ENCODE results near the gene POLR3F.
"Not testable (repeated sequence)": the region's sequence is repeated elsewhere in the genome, so short reads cannot be mapped to it uniquely, and the experiment has no call there.

The POLR3F gene

DNA sequence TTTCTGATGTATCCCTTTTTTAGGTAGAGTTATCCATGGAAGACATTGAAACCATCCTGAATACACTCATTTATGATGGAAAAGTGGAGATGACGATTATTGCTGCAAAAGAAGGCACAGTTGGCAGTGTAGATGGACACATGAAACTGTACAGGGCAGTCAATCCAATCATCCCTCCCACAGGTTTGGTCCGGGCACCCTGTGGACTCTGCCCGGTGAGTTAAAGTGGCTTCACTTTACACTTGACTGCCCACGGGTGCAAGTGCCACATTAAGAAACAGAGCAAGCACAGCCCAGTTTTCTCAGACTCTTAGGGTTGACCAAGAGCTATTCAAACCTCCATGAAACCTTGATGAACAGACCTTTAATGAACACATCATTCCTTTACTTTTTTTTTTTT lies 14.4 kb downstream of the POLR3F start:
- Mint-ChIP-seq H3K27ac (no peak overlapping the region), H3K36me3 (peaks cover 24% of the 10 kb centered on the region)

DNA sequence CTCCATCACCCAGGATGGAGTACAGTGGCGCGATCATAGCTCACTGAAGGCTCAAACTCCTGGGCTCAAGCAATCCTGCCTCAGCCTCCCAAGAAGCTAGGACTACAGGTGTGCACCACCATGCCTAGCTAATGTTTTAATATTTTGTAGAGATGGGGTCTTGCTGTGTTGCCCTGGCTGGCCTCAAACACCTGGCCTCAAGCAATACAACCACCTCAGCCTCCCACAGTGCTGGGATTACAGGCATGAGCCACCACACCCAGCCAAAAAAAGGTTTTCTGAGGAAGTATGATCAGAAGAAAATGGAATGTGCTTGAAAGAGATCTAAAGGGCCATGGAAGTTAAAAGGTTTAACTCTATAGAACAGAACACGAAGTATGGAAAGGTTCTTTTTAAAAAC lies 21.1 kb downstream of the POLR3F start:
- no peaks in the 10 kb centered on the region for H3K4me1 Mint-ChIP-seq
- no peaks in the 10 kb centered on the region for H3K9me3 Mint-ChIP-seq
- H3K36me3 Mint-ChIP-seq, result peaks cover 28% of the 10 kb centered on the region

More for the DNA sequence above, 14.4 kb downstream of the POLR3F start:
- Mint-ChIP-seq H3K4me1 (no peaks in the 10 kb centered on the region), H3K9me3 (no peaks in the 10 kb centered on the region), H3K4me3 (no peak overlapping the region), H3K27me3 (no peaks in the 10 kb centered on the region)
- ATAC-seq (ENCODE audit: low read depth), result no peak
- DNase-seq (ENCODE audit: low spot score in 2 of 2), result no peak

DNA sequence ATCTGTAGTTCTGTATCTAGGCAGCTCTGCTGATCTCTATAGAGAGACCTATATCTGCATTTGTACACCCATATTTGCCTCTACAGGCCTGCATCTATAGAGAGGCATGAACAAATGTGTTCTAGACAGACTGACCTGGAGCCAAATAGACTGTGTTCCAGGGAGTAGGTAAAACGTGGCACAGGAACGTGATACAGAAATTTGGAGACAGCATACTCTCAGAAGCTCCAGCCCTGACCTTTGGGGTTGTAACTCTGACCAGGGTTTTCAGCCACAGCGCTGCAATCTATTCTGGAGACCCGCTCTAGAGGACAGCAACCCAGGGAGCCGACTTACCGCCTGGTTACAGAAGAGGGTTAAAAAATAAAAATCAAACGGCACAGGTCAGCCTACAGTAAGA lies 28.9 kb downstream of the POLR3F start:
- Mint-ChIP-seq H3K4me3 (peak overlapping the region; percentile 99), H3K27me3 (no peaks in the 10 kb centered on the region), H3K4me1 (peaks cover 5% of the 10 kb centered on the region), H3K27ac (peak overlapping the region; percentile 89), H3K9me3 (no peaks in the 10 kb centered on the region), H3K36me3 (peaks cover 9% of the 10 kb centered on the region)
- ATAC-seq (ENCODE audit: low read depth) (no peak), DNase-seq (ENCODE audit: low spot score in 2 of 2) (no peak)

More for the DNA sequence above, 21.1 kb downstream of the POLR3F start:
- no peaks in the 10 kb centered on the region for H3K27me3 Mint-ChIP-seq
- DNase-seq (ENCODE audit: low spot score in 2 of 2), result no peak
- no peak overlapping the region for H3K4me3 Mint-ChIP-seq
- no peak for ATAC-seq (ENCODE audit: low read depth)
- no peak overlapping the region for H3K27ac Mint-ChIP-seq

DNA sequence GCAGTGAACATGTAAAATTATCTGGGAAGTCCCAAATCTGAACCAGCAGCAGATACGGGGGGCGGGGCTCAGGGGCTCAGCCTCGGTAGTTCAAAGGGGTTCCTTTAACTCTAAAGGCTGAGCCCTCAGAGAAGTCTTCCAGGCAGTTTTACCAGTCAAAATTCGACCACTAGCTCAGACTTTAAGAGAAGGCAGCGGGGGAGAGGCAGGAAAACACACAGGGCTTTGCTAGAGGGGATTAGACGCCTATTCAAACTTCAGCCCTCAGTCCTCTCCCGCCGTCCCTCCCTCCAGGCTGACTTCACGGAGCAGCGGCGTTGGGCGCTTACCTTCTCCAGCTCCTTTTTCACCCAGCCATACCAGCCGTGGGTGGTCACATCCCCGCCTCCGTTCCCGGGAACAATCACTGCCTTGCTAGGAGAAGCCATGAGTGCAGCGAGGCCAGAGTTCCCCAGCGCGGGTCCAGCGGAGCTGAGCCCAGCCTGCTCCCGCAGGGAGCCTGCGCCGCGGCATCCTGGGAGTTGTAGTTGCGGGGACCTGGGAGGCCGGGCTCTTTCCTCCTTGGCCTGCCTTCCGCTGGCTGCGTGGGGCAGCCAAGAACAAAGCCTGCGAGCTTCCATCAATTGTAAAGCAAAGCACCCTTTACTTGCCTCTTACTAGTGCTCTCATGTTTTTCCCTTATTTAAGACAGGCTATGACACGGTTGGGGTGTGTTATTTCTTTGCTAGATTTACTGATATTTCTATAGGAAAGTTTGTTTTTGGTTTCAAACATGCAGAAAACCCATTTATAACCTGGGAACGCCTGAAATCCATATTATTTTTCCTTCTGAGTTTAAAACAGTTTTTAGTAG lies 29.8 kb downstream of the POLR3F start, which contains the start of gene RBBP9:
Gene RBBP9 (minus strand): TSS at position 486 of the 853 bp plus-strand sequence. CDS start 58 bp downstream, at position 428.
- H3K9me3 Mint-ChIP-seq, result no peaks in the 10 kb centered on the region
- H3K4me1 Mint-ChIP-seq, result peaks cover 5% of the 10 kb centered on the region

DNA sequence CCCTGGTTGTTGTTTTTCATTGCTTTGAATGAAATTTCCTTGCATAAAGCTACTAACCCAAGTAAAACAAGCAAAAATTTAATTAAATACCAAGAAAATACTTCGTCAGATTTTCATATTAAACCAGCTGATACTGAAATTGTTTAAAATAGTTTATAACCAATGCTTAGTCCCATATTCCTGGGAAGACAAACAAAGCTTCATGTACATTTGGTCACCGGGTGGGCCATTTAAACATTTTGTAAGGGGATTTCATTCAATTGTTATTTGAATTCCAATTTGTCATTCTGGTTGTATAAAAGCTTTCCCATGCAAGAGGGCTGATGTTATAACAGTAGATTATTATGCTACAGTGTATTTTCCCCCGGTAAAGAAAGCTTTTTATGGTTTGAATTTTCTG lies 30.4 kb downstream of the POLR3F start:
- Mint-ChIP-seq H3K4me1 (peaks cover 5% of the 10 kb centered on the region), H3K4me3 (peak overlapping the region; percentile 99), H3K9me3 (no peaks in the 10 kb centered on the region), H3K27me3 (peaks cover 4% of the 10 kb centered on the region), H3K36me3 (peaks cover 5% of the 10 kb centered on the region), H3K27ac (peak overlapping the region; percentile 89)
- ATAC-seq (ENCODE audit: low read depth) (no peak), DNase-seq (ENCODE audit: low spot score in 2 of 2) (no peak)

More for the DNA sequence above, 29.8 kb downstream of the POLR3F start, which contains the start of gene RBBP9:
- Mint-ChIP-seq H3K27ac (peak within 1 kb of the TSS; percentile 89), H3K4me3 (peak within 1 kb of the TSS; percentile 99), H3K27me3 (peaks cover 2% of the 10 kb centered on the region), H3K36me3 (peaks cover 7% of the 10 kb centered on the region)
- ATAC-seq (ENCODE audit: low read depth), result peak; percentile 96
- DNase-seq (ENCODE audit: low spot score in 2 of 2), result peak; percentile 57 to 62

DNA sequence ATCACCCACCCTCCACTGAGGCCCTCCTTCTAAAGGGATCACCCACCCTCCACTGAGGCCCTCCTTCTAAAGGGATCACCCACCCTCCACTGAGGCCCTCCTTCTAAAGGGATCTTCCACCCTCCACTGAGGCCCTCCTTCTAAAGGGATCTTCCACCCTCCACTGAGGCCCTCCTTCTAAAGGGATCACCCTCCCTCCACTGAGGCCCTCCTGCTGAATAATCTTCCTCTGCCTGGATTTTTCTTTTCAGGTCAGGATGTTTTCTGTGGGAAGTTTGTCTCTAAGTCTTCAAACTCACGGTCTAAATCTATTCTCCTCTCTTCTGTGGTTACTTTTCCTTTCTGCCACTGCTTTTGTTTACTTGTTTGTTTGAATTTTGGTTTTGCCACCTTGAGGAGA lies 34.5 kb downstream of the POLR3F start:
- DNase-seq (ENCODE audit: low spot score in 2 of 2); ATAC-seq (ENCODE audit: low read depth); H3K9me3 Mint-ChIP-seq; H3K4me3 Mint-ChIP-seq; H3K36me3 Mint-ChIP-seq; H3K27ac Mint-ChIP-seq; H3K4me1 Mint-ChIP-seq; H3K27me3 Mint-ChIP-seq: not testable (repeated sequence)

DNA sequence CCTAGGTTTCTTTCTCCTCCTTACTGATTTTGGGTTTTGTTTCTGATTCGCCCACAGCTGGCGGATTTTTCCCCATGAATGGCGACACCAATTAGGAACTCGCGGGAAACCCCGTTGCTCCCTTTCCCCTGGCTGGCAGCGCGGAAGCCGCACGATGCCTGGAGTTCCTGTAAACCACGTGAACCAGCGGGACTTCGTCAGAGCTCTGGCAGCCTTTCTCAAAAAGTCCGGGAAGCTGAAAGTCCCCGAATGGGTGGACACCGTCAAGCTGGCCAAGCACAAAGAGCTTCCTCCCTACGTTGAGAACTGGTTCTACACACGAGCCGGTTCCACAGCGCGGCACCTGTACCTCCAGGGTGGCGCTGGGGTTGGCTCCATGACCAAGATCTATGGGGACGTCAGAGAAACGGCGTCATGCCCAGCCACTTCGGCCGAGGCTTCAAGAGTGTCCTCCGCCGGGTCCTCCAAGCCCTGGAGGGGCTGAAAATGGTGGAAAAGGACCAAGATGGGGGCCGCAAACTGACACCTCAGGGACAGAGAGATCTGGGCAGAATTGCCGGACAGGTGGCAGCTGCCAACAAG lies 37.4 kb downstream of the POLR3F start:
- Mint-ChIP-seq H3K9me3 (no peaks in the 10 kb centered on the region), H3K4me3 (peak overlapping the region; percentile 14), H3K27ac (no peak overlapping the region), H3K4me1 (peaks cover 12% of the 10 kb centered on the region), H3K27me3 (peaks cover 4% of the 10 kb centered on the region), H3K36me3 (no peaks in the 10 kb centered on the region)
- ATAC-seq (ENCODE audit: low read depth) (no peak), DNase-seq (ENCODE audit: low spot score in 2 of 2) (no peak)

DNA sequence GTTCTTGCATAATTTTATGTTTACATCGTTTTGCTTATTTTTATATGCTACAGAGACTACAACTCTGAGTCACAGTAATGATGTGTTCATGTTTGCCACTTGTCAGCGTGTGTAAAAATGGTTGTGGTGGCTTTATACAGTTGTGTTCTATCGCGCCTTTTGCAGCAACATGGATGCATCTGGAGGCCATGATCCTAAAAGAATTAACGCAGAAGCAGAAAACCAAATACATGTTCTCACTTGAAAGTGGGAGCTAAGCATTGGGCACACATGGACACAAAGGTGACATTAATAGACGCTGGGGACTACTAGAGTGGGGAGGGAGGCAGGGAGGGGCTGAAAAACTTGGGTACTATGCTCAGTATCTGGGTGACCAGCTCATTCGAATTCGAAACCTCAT lies 39.6 kb downstream of the POLR3F start:
- peaks cover 12% of the 10 kb centered on the region for H3K36me3 Mint-ChIP-seq
- no peaks in the 10 kb centered on the region for H3K9me3 Mint-ChIP-seq
- ATAC-seq (ENCODE audit: low read depth), result no peak

DNA sequence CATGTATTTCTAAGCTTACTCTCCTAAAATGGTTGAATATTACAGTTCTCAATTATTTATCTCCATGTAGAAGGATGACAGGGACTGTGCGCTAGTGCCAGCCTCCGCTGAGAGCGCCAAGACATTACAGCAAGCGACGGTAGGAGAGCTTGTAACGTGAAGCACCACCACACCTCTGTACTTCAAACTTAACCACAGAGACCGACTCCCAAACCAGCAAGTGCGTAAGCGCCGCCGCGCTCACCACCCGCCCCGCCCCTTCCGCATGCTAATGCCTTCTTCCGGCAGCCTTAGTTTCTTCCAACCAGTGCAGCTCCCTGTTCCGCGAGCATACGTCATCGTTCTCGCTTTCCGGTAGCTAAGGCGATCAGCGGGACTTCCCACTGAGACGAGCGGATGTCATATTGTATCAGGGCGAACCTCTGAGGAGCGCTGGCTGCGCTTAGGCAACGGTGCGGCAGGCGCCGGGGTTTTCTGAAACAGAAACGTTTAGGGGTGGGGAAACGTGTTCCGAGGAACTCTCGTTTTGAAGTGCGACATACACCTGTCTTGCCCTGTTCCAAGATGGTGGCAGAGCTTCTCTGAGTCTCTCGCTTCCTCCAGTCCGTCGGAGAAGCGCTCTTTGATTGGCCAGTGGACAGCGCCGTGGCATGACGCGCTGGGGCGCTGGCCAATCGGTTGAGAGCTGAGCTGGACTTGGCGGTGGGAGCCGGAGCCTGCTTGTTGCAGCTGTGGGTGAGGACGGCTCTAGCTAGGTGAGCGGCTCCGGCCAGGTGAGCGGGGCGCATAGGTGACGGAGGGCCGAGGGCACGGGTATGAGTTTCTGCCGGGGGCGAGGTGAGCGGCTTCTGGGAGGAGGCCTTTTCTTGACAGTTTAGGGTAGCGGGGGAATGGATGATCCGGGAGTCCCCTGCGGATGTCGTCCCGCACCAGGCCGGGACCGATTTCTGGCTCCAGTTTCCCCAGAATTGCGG lies 40.3 kb downstream of the POLR3F start, which contains the start of gene SEC23B:
Gene SEC23B (plus strand): TSS at position 723 of the 974 bp plus-strand sequence. CDS start 2,896 bp downstream, outside the sequence.
- Mint-ChIP-seq H3K27ac (peak within 1 kb of the TSS; percentile 99), H3K4me1 (peaks cover 15% of the 10 kb centered on the region), H3K4me3 (peak within 1 kb of the TSS; percentile 99), H3K36me3 (peaks cover 12% of the 10 kb centered on the region), H3K27me3 (no peaks in the 10 kb centered on the region), H3K9me3 (no peaks in the 10 kb centered on the region)
- peak; percentile 93 to 96 for DNase-seq (ENCODE audit: low spot score in 2 of 2)
- peak; percentile 79 for ATAC-seq (ENCODE audit: low read depth)

More for the DNA sequence above, 39.6 kb downstream of the POLR3F start:
- Mint-ChIP-seq H3K4me1 (peaks cover 15% of the 10 kb centered on the region), H3K27me3 (peaks cover 4% of the 10 kb centered on the region), H3K4me3 (peak overlapping the region; percentile 99), H3K27ac (peak overlapping the region; percentile 99)
- DNase-seq (ENCODE audit: low spot score in 2 of 2), result no peak

DNA sequence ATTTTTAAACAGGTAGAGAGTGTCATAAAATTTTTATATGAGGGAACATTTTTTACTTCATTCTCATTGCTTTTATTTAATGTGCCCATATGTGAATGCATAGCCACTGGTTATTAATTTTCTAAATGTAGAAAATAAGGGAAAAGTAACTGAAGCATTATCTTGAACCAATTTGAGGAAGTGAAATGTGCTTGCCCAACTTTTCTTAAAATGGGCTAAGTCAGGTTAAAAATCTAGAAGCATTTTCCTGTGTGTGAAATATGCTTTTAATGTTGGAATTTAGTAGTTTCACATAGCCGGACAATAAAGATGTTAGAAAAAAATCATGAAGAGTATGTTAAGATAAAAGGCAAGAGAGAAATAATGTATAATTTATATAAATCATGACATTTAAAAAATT lies 44.4 kb downstream of the POLR3F start:
- H3K4me1 Mint-ChIP-seq, result peaks cover 18% of the 10 kb centered on the region
- no peaks in the 10 kb centered on the region for H3K9me3 Mint-ChIP-seq
- DNase-seq (ENCODE audit: low spot score in 2 of 2), result no peak
- no peak overlapping the region for H3K4me3 Mint-ChIP-seq
- ATAC-seq (ENCODE audit: low read depth), result no peak
- no peaks in the 10 kb centered on the region for H3K27me3 Mint-ChIP-seq
- H3K36me3 Mint-ChIP-seq, result peaks cover 22% of the 10 kb centered on the region
- no peak overlapping the region for H3K27ac Mint-ChIP-seq

DNA sequence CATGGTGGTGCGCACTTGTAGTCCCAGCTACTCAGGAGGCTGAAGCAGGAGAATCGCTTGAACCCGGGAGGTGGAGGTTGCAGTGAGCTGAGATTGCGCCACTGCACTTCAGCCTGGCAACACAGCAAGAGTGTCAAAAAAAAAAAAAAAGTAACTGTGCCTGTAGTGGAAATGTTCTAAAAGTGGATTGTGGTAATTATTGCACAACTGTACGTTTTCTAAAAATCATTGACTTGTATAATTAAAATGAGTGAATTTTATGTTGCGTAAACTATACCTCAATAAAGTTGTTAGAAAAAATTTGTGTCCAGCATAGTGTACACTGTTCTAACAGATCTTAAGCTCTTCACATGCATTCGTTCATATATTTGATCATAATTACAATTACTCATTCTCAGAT lies 46.0 kb downstream of the POLR3F start:
- H3K4me3 Mint-ChIP-seq, result no peak overlapping the region
- no peak for ATAC-seq (ENCODE audit: low read depth)
- H3K4me1 Mint-ChIP-seq, result peaks cover 12% of the 10 kb centered on the region
- peaks cover 22% of the 10 kb centered on the region for H3K36me3 Mint-ChIP-seq
- H3K9me3 Mint-ChIP-seq, result no peaks in the 10 kb centered on the region
- H3K27ac Mint-ChIP-seq, result no peak overlapping the region
- no peak for DNase-seq (ENCODE audit: low spot score in 2 of 2)
- H3K27me3 Mint-ChIP-seq, result no peaks in the 10 kb centered on the region

DNA sequence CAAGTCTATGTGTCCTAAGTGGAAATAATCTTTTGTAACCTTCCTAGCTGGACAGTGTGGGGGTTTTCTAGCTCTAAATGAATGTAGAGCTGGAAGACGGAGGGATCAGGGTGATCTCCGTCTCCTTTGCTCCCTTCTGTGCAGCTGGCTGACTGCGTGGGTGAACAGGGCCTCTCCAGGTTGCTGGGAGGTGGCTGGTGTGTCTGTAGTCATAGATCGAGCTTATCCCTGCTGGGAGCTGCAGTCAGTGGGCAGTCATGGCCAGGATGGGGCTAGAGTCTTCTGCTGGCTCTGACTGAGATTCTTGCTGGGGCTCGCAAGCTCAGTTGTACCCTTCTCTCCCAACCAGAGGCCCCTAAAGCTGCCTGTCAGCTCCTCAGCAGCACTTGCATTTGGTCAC lies 46.9 kb downstream of the POLR3F start:
- Mint-ChIP-seq H3K27me3 (no peaks in the 10 kb centered on the region), H3K9me3 (no peaks in the 10 kb centered on the region), H3K36me3 (peaks cover 22% of the 10 kb centered on the region), H3K4me3 (no peak overlapping the region), H3K4me1 (peaks cover 5% of the 10 kb centered on the region), H3K27ac (no peak overlapping the region)
- no peak for DNase-seq (ENCODE audit: low spot score in 2 of 2)
- ATAC-seq (ENCODE audit: low read depth), result no peak

DNA sequence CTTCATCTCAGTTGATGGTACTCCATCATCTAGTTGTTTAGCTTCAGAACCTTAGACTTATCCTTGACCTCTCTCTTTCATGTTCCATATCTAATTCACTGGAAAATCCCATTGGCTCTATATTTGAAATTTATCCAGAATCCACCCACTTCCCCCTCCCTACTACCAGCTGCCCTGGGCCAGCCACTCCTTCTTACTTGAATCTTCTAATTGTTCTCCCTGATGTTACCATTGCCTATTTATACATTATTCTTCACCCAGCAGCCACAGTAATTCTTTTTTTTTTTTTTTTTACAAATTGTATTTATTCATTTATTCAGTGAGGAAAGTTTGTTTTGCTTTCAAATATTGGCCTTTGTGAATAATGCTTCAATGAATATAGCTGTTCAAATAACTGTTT lies 48.8 kb downstream of the POLR3F start:
- ATAC-seq (ENCODE audit: low read depth) (no peak), DNase-seq (ENCODE audit: low spot score in 2 of 2) (no peak)
- Mint-ChIP-seq H3K27ac (peak overlapping the region; percentile 39), H3K36me3 (peaks cover 17% of the 10 kb centered on the region), H3K27me3 (no peaks in the 10 kb centered on the region), H3K9me3 (no peaks in the 10 kb centered on the region), H3K4me3 (no peak overlapping the region), H3K4me1 (peaks cover 4% of the 10 kb centered on the region)

Data from memory B cell (primary cell).